ENCODE data around the gene SERF1B. TPM values are rescaled to one million over a fixed set of nuclear protein-coding genes. Genes with fewer than 3 reads are reported as not detected.

SERF1B gene
- total RNA-seq, 2 experiments from 2014 or later, result 9.4 to 9.8 TPM

Other genes starting within 250 kb of the SERF1B start
- 10 to 100 TPM; 11.6 to 27.5 TPM for gene SMN2, start 24.4 kb downstream of the SERF1B start, total RNA-seq

Measured in activated naive CD8-positive, alpha-beta T cell treated with anti-CD3 and anti-CD28 coated beads, Interleukin-2, amount 10 ng/mL, durations not matched to agents 7 days and 5 days (primary cell).